Endothelial cell of umbilical vein (primary cell): ENCODE measurements around the gene ACSF3. TPM values are rescaled to one million over a fixed set of nuclear protein-coding genes. Genes with fewer than 3 reads are reported as not detected.

ENCODE experiments used
- BruUV-seq: library from RNA; stranded (reverse); fragments of 400-500 nt; replicated peaks from 2 replicates; lab custom pipeline; 2021; lab: Mats Ljungman, UMichigan
- CTCF ChIA-PET: fragments of 300-600, 350-600 bp; sonication (Branson Sonifier 250); formaldehyde crosslinking; loops from one replicate; lab custom pipeline; 2021; ENCODE audit warnings: antibody characterized with exemption, inconsistent platforms; lab: Charles Lee
- POLR2A ChIA-PET: fragments of 300-600, 350-600 bp; sonication (Branson Sonifier 250); formaldehyde crosslinking; loops from one replicate; lab custom pipeline; 2021; ENCODE audit warnings: antibody characterized with exemption, inconsistent platforms; lab: Charles Lee
- DNase-seq: peaks from one replicate; pipeline ENCODE4 v3.0.0-alpha.2; 2011; ENCODE audit warnings: low read depth, low spot score
- FAIRE-seq: peaks from 2 replicates; lab custom pipeline; 2011; peaks lifted over from hg19 to GRCh38; lab: Jason Lieb, UNC
- H2AFZ ChIP-seq: 2 replicates; pipeline ENCODE4 v1.6.0; 2012; ENCODE audit warnings: low read depth, low read length, control low read depth, inconsistent platforms
- H3K27ac ChIP-seq: 2 replicates; pipeline ENCODE4 v1.5.1; 2011; ENCODE audit warnings: low read depth, mild to moderate bottlenecking, control low read depth, low read length, moderate library complexity; ENCODE audit not compliant: insufficient read depth
- H3K27me3 ChIP-seq, 2 experiments: 2 replicates each; pipeline versions ENCODE4 v1.6.0 to v1.6.1; 2011; ENCODE audit warnings: low read length in 2 of 2, mixed read lengths in 1 of 2; ENCODE audit not compliant: control insufficient read depth in 2 of 2, insufficient read depth in 2 of 2
- H3K36me3 ChIP-seq, 2 experiments: 2 replicates in 1 of 2; 3 replicates in 1 of 2; pipeline ENCODE4 v1.5.1; 2011; ENCODE audit warnings: low read length in 2 of 2, mild to moderate bottlenecking in 1 of 2, moderate library complexity in 1 of 2; ENCODE audit not compliant: control insufficient read depth in 2 of 2, insufficient read depth in 2 of 2; ENCODE audit errors: extremely low read depth in 1 of 2
- H3K4me1 ChIP-seq: 3 replicates; pipeline ENCODE4 v1.5.1; 2011; ENCODE audit warnings: mild to moderate bottlenecking, low read length; ENCODE audit not compliant: control insufficient read depth, insufficient read depth; ENCODE audit errors: extremely low read depth
- H3K4me2 ChIP-seq: 2 replicates; pipeline ENCODE4 v1.6.1; 2011; ENCODE audit warnings: low read length, control low read depth, mixed read lengths; ENCODE audit not compliant: insufficient read depth
- H3K4me3 ChIP-seq, 3 experiments: fragments of 200-600 bp in 1 of 3; sonication (generic), shearing (Covaris generic) in 1 of 3; replicated peaks in 1 of 3; 2 replicates each; pipeline ENCODE4 v1.5.1; 2011 to 2016; ENCODE audit warnings: control low read depth in 3 of 3, low read length in 3 of 3, mild to moderate bottlenecking in 2 of 3, inconsistent platforms in 1 of 3, low read depth in 1 of 3, moderate library complexity in 1 of 3; ENCODE audit not compliant: insufficient read depth in 1 of 3
- H3K79me2 ChIP-seq: 2 replicates; pipeline ENCODE4 v1.6.0; 2012; ENCODE audit warnings: low read length, inconsistent platforms; ENCODE audit not compliant: control insufficient read depth, insufficient read depth
- H3K9ac ChIP-seq: replicated peaks from 2 replicates; pipeline ENCODE3; 2011; ENCODE audit warnings: low read length, control low read depth; ENCODE audit not compliant: insufficient read depth; ENCODE audit errors: extremely low read depth
- H3K9me1 ChIP-seq: replicated peaks from 3 replicates; pipeline ENCODE4 v1.6.0; 2011; ENCODE audit warnings: mild to moderate bottlenecking, low read length; ENCODE audit not compliant: control insufficient read depth, insufficient read depth; ENCODE audit errors: extremely low read depth
- H3K9me3 ChIP-seq: replicated peaks from 2 replicates; pipeline ENCODE4 v1.5.1; 2012; ENCODE audit warnings: low read length, inconsistent platforms; ENCODE audit not compliant: control insufficient read depth, insufficient read depth
- H4K20me1 ChIP-seq: replicated peaks from 2 replicates; pipeline ENCODE3; 2011; ENCODE audit warnings: mild to moderate bottlenecking, low read length; ENCODE audit not compliant: control insufficient read depth, insufficient read depth; ENCODE audit errors: extremely low read depth
- CTCF ChIP-seq, 2 donors: IDR thresholded peaks; 1 replicate in 1 of 2; 2 replicates in 1 of 2; pipeline ENCODE4 v1.5.1; 2011; ENCODE audit warnings: low read length in 2 of 2, mild to moderate bottlenecking in 2 of 2, moderate library complexity in 2 of 2, control low read depth in 1 of 2, inconsistent platforms in 1 of 2, low read depth in 1 of 2; ENCODE audit not compliant: insufficient read depth in 1 of 2; ENCODE audit errors: extremely low read depth in 1 of 2
- EZH2 ChIP-seq: IDR thresholded peaks from 2 replicates; pipeline ENCODE4 v1.6.1; 2012; ENCODE audit warnings: borderline replicate concordance, low read depth, mild to moderate bottlenecking, moderate library complexity, low read length, inconsistent platforms; ENCODE audit not compliant: severe bottlenecking
- FOS ChIP-seq: IDR thresholded peaks from 2 replicates; pipeline ENCODE4 v1.6.1; 2011; ENCODE audit warnings: mild to moderate bottlenecking, low read length, moderate library complexity, borderline replicate concordance; ENCODE audit not compliant: insufficient read depth
- GATA2 ChIP-seq: IDR thresholded peaks from 2 replicates; pipeline ENCODE4 v1.7.0; 2011; ENCODE audit warnings: low read depth, mild to moderate bottlenecking, moderate library complexity, mixed read lengths, low read length; ENCODE audit not compliant: insufficient read length, insufficient read depth
- JUN ChIP-seq: IDR thresholded peaks from 2 replicates; pipeline ENCODE4 v1.6.1; 2011; ENCODE audit warnings: borderline replicate concordance, low read depth; ENCODE audit not compliant: insufficient read length, insufficient read depth
- MAX ChIP-seq: IDR thresholded peaks from 2 replicates; pipeline ENCODE4 v1.6.1; 2011; ENCODE audit not compliant: insufficient read depth, insufficient read length
- MYC ChIP-seq: IDR thresholded peaks from one replicate; pipeline ENCODE4 v1.6.1; 2011; ENCODE audit warnings: mild to moderate bottlenecking, low read depth, low read length
- POLR2A ChIP-seq: IDR thresholded peaks from 2 replicates; pipeline ENCODE4 v1.6.1; 2012; ENCODE audit warnings: low read depth, mild to moderate bottlenecking, control low read depth, low read length
- POLR2AphosphoS5 ChIP-seq: IDR thresholded peaks from 2 replicates; pipeline ENCODE4 v1.6.1; 2012; ENCODE audit warnings: low read depth, mild to moderate bottlenecking, control low read depth, low read length, moderate library complexity; ENCODE audit not compliant: insufficient read depth
- dilution Hi-C: fragments of 300-500 bp; cut with MboI; formaldehyde crosslinking; loops from one replicate; pipeline ENCODE4 v1.15.0; 2019; ENCODE audit warnings: low sequenced_read_pairs; ENCODE audit not compliant: extremely low pct_ligation_motif_present
- intact Hi-C: fragments of 100-400 bp; cut with micrococcal nuclease; formaldehyde crosslinking; loops from one replicate; pipeline ENCODE4 v1.10.0; 2022
- polyA plus RNA-seq, 4 experiments: library from polyadenylated mRNA; depleted of rRNA in 3 of 4; stranded (reverse) in 3 of 4; unstranded in 1 of 4; fragments of >200 nt; gene quantifications; 2 replicates each; pipeline versions ENCODE4 v1.2.1 to v1.2.3, GENCODE V29; 2011 to 2012; ENCODE audit warnings: missing spikeins in 1 of 4
- total RNA-seq: library from RNA; stranded (reverse); gene quantifications from 2 replicates; pipeline ENCODE4 v1.2.3, GENCODE V29; 2021

ACSF3 gene
- total and polyA plus RNA-seq, 2 donors (not counting 3 experiments of a cell fraction or from before 2014, with no cell fraction given): 18.6 to 33.2 TPM

GRCh38 chr16:89179656-89180315, 86.1 kb downstream of the ACSF3 start:
- H3K27me3 ChIP-seq: peaks cover 0 to 4% of the 10 kb centered on the region in 2 experiments
- H3K36me3 ChIP-seq: no peaks in the 10 kb centered on the region
- dilution Hi-C loops: no loop called here

More at GRCh38 chr16:89179656-89180315, 86.1 kb downstream of the ACSF3 start:
- no peak overlapping the region for H3K9ac ChIP-seq
- no peaks in the 10 kb centered on the region for H4K20me1 ChIP-seq
- no TSS peak for BruUV-seq
- H3K4me1 ChIP-seq: no peaks in the 10 kb centered on the region
- no peaks in the 10 kb centered on the region for H3K9me3 ChIP-seq
- TF ChIP-seq CTCF (IDR thresholded peaks at IDR 0.05; ENCODE audit: extremely low read depth in 1 of 2, insufficient read depth in 1 of 2, low read depth in 1 of 2, low read length in 2 of 2): no peak
- no peak for TF ChIP-seq POLR2A
- no peak for TF ChIP-seq MYC
- TF ChIP-seq POLR2AphosphoS5: no peak
- no peak for TF ChIP-seq FOS
- no peak for TF ChIP-seq MAX
- TF ChIP-seq JUN: no peak
- TF ChIP-seq EZH2: no peak
- TF ChIP-seq GATA2: no peak
- no peak overlapping the region for H3K4me2 ChIP-seq
- H3K4me3 ChIP-seq: no peak overlapping the region
- intact Hi-C loops: no loop called here
- ChIA-PET POLR2A (no interaction called here), CTCF (interaction anchor here (0.7 to 0.8 kb wide), 2 partner anchors 9 to 442 kb away, joined by 3 read pairs; partner anchors contain the start of gene CDH15)
- no peak overlapping the region for H3K27ac ChIP-seq
- no peak overlapping the region for H2AFZ ChIP-seq
- DNase-seq: no peak
- FAIRE-seq: no peak
- no peaks in the 10 kb centered on the region for H3K79me2 ChIP-seq
- H3K9me1 ChIP-seq: no peaks in the 10 kb centered on the region
